Limb (tissue), 2 donors: ENCODE results near the gene MOB4.
"Not testable (repeated sequence)": the region's sequence is repeated elsewhere in the genome, so short reads cannot be mapped to it uniquely, and the experiment has no call there.

Experiments
- DNase-seq, 2 donors: peaks; one replicate each; pipeline ENCODE4 v3.0.0-alpha.2; 2016; ENCODE audit errors: extremely low spot score in 2 of 2

Gene MOB4

DNA sequence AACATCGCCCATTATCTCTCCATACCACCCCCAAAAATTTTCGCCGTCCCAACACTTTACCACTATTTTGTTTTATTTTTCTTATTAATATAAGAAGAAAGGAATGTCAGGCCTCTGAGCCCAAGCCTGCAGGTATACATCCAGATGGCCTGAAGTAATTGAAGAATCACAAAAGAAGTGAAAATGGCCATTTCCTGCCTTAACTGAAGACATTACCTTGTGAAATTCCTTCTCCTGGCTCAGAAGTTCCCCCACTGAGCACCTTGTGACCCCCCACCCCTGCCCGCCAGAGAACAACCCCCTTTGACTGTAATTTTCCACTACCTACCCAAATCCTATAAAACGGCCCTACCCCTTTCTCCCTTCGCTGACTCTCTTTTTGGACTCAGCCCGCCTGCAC is 71.4 kb downstream of the MOB4 start:
- not testable (repeated sequence) for DNase-seq

DNA sequence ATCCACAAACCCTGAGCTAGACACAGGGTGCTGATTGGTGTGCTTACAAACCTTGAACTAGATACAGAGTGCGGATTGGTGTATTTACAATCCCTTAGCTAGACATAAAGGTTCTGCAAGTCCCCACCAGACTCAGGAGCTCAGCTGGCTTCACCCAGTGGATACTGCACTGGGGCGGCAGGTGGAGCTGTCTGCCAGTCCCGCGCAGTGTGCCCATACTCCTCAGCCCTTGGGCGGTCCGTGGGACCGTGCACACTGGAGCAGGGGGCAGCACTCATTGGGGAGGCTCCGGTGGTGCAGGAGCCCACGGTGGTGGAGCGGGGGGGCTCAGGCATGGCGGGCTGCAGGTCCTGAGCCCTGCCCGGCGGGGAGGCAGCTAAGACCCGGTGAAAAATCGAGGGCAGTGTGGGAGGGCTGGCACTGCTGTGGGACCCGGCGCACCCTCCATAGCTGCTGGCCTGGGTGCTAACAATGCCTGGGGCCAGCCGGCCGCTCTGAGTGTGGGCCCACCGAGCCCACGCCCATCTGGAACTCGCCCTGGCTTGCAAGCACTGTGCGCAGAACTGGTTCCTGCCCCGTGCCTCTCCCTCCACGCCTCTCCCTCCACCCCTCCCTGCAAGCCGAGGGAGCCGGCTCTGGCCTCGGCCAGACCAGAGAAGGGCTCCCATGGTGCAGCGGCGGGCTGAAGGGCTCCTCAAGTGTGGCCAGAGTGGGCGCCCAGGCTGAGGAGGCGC is 75.6 kb downstream of the MOB4 start:
- DNase-seq = no peak

DNA sequence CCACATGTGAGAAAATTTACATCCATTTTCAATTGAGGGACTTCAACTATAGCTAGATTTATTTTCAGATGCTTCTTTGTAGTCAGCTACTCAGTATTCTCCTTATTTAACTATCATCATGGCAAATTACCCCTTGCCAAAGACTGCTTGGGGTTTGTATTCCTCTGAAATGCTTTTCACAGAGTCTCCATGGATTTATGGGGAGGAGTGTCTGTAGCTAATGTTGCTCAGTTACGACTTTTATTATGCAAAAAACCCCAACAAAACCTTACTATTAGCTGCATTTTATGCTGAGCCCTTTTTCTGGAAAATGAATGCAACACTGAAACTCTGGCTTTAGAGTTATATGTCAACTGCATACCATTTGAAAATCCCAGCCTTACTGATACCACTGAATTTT is 80.9 kb downstream of the MOB4 start:
- no peak for DNase-seq

DNA sequence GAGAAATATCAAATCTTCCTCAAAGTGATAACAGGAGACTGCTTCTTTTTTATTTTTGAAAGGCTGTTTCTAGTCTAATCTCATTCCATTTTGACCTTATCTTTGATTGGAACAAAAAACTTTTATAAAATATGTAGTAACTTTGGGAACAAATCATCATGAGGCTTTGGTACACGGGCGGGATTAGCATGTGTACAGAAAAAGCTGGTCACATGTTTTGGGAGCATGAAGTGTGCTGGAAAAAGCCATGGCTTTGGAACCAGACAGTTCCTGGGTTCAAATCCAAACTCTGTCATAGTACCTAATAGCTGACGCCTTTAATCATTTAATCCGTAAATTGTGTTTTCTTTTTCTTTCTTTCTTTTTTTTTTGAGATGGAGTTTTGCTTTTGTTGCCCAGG is 81.3 kb downstream of the MOB4 start:
- no peak for DNase-seq

DNA sequence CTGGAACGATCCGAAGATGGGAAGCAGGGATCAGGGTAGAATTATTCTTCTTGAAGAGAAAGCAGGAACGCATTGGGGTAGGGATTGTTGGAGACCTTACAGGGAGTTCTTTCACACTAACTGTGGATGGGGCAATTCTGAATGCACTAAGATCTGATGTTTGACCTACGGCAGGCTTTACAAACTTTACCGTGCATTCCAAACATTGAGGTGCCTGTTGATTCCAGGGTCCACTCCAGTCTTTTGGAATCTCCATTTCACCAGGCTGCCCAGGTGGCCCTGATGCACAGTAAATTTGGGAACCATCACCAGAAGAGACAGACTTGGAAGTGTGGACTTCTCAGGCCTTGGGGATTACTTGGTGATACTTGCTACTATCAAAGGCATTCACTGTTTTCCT is 82.6 kb downstream of the MOB4 start:
- no peak for DNase-seq

DNA sequence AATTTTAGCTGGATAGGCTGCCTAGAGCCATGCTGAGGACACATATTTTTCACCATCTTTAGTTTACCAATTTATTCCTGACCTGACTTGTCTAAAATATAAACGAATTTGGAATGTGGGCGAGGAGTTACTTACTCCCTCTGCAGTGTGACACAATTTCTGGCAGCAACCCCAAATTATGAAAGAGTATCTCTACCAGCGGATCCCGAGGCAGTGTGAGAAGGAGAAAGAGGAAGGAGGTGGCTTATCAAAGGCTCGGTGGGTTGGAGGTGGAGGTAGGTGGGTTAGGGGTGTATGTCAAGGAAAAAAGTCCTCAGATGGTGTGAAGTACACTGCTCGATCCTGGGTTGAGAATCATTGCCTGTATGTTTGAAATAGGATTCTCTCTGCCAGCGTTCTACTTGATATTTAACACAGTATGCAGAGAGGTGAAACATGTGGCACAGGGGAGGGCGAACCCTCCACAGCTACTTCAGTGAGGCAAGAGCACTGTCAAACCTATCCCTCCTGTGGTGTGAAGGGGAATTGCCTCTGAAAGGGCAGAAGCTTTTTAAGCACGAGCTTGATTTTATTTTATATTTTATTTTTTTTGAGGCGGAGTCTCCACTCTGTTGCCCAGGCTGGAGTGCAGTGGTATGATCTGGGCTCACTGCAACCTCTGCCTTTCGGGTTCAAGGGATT is 83.6 kb downstream of the MOB4 start:
- no peak for DNase-seq

DNA sequence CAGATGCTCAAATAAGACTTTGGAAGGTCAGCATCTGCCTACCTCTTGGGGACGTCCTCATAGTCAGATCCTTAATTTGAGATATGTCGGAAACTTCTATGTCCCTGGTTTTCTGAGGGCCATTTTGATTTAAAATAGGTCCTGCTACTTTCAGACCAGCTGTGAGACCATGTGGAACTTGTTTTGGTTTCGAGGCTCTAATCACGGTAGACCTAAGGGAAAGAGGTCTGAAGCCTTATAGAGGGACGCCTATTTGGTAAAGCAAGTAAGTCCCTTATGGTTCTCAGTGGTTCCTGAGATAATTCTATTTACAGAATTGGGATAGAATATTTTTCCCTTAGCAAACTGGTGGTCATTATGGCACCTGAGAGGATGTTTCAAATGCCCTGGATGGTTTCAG is 84.4 kb downstream of the MOB4 start:
- no peak for DNase-seq

DNA sequence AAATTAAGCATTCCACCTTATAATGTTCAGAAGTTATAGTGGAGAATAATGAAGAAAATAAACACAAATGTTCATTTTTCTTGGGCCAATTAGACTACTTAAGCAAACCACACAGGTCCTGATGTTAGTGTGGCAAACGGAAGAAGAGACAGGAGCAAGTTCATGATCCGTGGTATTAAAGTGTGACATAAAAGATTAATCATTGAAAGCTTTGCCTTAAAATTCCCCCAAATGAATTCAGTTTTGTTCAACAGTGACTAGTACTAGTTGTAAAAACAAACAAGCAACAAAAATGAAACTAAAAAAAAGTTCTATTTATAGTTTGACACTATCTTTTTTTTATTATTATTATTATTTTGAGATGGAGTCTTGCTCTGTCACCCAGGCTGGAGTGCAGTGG is 85.9 kb downstream of the MOB4 start:
- DNase-seq = no peak
